HUES6 (cell line): ENCODE results near the gene COPS7B.

Experiments
- H3K27ac ChIP-seq: 2 replicates; pipeline ENCODE4 v1.7.0; 2013; ENCODE audit warnings: low read depth, mild to moderate bottlenecking, low read length, inconsistent platforms
- H3K27me3 ChIP-seq: 2 replicates; pipeline ENCODE4 v1.6.1; 2013; ENCODE audit warnings: low read length; ENCODE audit not compliant: control insufficient read depth, insufficient read depth
- H3K36me3 ChIP-seq: 2 replicates; pipeline ENCODE4 v1.6.1; 2013; ENCODE audit warnings: low read length; ENCODE audit not compliant: control insufficient read depth, insufficient read depth
- H3K4me1 ChIP-seq: 2 replicates; pipeline ENCODE4 v1.6.1; 2013; ENCODE audit warnings: low read length; ENCODE audit not compliant: control insufficient read depth, insufficient read depth
- H3K4me3 ChIP-seq: 2 replicates; pipeline ENCODE4 v1.5.1; 2013; ENCODE audit warnings: low read depth, low read length
- H3K9ac ChIP-seq: one replicate; pipeline ENCODE4 v1.6.1; 2013; ENCODE audit warnings: mild to moderate bottlenecking, low read length
- H3K9me3 ChIP-seq: 2 replicates; pipeline ENCODE4 v1.6.1; 2013; ENCODE audit warnings: low read depth, low read length; ENCODE audit not compliant: control insufficient read depth, insufficient read depth

Gene COPS7B

DNA sequence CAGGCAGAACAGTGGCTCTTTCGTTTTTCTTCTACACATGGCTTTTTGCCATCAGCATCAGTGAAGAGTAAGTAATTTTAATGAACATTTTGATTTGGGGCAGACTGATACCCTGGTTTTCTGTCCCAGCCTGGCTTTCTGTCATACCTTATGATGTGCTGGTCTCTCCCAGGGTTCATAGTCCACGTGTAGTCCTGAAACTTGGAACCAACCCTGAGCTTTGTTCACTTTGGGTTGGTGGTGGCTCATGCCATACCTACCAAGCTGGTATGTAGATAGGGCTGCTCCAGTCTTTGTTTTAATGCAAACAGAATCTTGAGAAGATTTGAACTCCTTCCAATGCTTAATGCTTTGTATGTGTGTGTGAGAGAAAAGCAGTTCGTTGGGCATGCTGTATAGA, 4.9 kb downstream of the COPS7B start:
- Histone ChIP-seq H3K9me3 (no peaks in the 10 kb centered on the region), H3K36me3 (peaks cover 64% of the 10 kb centered on the region)

DNA sequence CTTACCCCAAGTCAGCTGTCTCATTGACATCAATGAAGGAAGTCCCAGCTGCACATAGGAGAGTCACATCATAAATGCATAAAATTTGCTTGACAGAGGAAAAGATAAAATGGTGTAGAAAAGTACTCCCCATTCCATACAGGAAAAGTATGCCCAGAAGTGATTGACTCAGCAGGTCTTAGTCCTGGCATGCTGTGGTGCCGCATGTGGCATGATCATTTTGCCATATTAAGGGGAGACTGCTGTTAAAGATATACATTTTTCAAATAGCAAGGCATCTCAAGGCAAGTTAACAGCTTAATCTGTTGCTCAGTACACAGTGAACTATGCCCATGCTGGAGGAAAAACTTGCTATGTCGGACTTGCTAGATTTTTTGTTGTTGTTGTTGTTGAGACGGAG, 8.1 kb downstream of the COPS7B start:
- no peak overlapping the region for H3K4me3 ChIP-seq
- H3K4me1 ChIP-seq: no peaks in the 10 kb centered on the region
- peaks cover 78% of the 10 kb centered on the region for H3K36me3 ChIP-seq
- H3K27me3 ChIP-seq: no peaks in the 10 kb centered on the region
- no peak overlapping the region for H3K27ac ChIP-seq
- no peak overlapping the region for H3K9ac ChIP-seq
- no peaks in the 10 kb centered on the region for H3K9me3 ChIP-seq

More for the DNA sequence above, 4.9 kb downstream of the COPS7B start:
- Histone ChIP-seq H3K27me3 (no peaks in the 10 kb centered on the region), H3K4me3 (no peak overlapping the region), H3K4me1 (peaks cover 6% of the 10 kb centered on the region; the same call in 1 of the 2 replicates), H3K27ac (no peak overlapping the region), H3K9ac (no peak overlapping the region)

DNA sequence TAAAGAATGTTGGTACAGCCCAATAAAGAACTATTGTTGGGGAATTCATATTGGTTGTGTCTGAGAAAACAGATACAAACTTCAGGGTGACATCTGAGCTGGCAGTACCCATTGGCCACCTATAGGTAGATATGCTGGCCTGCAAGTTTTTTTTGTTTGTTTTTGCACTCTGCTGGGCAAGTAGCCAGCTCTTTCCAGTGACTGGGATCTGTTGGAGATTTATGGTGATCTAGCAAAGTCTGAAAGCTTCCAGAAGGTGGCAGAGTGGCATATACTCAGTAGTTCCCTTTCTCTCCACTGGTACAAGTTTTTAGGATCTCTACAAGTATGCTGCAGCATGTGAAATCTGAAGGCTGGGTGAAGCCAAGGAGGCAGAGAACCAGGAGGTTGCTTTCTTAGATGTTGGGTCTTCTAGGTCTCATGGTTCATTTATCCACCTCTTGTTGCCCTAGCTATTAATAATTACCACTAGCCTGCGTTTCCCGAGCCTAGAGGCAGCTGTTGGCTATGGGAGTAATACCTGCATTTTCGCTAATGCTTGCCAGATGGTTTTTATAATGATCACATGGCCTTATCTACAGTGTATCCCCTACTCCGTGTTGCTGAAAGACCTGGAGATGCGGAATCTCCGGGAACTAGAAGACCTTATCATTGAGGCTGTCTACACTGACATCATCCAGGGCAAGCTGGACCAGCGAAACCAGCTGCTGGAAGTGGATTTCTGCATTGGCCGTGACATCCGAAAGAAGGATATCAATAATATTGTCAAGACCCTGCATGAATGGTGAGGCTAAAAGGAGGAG, 9.5 kb downstream of the COPS7B start:
- no peak overlapping the region for H3K4me3 ChIP-seq
- H3K36me3 ChIP-seq: peaks cover 79% of the 10 kb centered on the region
- H3K27me3 ChIP-seq: no peaks in the 10 kb centered on the region
- H3K4me1 ChIP-seq: no peaks in the 10 kb centered on the region
- H3K9ac ChIP-seq: no peak overlapping the region
- no peaks in the 10 kb centered on the region for H3K9me3 ChIP-seq
- H3K27ac ChIP-seq: no peak overlapping the region

DNA sequence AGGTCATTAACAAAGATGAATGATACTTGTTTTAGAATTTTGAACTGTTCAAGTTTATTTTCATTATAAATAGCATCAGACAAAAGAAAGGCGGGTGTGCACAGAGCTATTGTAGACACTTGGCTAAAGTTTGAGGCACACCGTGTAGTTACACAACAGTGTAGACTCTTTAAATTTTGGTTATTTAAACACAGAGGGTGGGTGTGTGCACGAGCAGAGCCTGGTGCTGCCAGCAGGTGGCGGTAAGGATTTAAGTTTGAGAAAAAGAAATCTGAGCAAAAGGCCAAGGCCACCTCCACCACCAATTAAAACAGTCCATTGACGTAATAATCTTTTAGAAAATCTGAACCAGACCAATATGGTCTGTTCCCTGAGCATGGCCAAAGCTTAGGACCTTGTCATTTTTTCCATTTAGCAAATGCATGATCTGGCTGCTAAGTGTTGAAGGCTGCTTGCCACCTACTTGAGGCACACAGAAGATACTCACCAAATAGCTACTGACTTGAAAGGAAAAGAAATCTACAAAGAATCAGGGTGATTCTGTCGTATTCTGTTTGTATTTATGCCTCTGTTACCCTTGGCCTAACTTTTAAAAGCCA, 14.3 kb downstream of the COPS7B start:
- H3K9ac ChIP-seq: no peak overlapping the region
- H3K36me3 ChIP-seq: peaks cover 63% of the 10 kb centered on the region
- H3K9me3 ChIP-seq: no peaks in the 10 kb centered on the region
- H3K4me3 ChIP-seq: no peak overlapping the region
- H3K27ac ChIP-seq: no peak overlapping the region
- no peaks in the 10 kb centered on the region for H3K27me3 ChIP-seq
- H3K4me1 ChIP-seq: no peaks in the 10 kb centered on the region

DNA sequence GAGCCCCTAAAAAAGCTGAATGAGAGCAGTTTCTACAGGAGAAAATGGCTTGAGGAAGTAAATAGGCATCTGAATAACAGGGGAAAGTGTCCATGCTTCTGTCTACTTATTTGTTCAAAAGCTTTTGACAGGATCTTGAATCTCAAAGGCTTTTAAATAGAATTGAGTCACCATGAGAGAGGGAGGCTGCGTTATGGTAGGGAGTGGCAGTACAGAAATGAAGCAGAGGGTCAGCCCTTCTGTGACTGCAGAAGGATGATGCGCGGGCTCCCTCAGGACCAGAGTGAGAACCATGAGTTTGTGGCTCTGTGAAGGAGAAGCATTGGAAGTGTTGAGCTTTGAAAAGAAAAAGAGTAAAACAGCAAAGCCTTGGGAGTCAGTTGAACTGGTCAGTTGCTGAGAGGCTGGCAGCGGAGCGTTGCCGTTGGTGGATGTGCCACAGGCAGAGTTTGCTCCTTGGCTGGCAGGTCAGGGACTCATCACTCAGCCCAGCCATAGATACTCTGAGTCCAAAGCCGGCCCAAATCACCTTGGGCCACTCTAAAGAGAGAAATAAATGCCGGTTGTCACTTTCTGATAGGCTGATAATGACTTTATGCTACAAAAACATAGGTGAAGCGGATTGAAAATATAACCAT, 17.4 kb downstream of the COPS7B start:
- Histone ChIP-seq H3K9me3 (no peaks in the 10 kb centered on the region), H3K27ac (no peak overlapping the region), H3K4me3 (no peak overlapping the region), H3K27me3 (no peaks in the 10 kb centered on the region), H3K9ac (no peak overlapping the region), H3K36me3 (peaks cover 70% of the 10 kb centered on the region), H3K4me1 (no peaks in the 10 kb centered on the region)

DNA sequence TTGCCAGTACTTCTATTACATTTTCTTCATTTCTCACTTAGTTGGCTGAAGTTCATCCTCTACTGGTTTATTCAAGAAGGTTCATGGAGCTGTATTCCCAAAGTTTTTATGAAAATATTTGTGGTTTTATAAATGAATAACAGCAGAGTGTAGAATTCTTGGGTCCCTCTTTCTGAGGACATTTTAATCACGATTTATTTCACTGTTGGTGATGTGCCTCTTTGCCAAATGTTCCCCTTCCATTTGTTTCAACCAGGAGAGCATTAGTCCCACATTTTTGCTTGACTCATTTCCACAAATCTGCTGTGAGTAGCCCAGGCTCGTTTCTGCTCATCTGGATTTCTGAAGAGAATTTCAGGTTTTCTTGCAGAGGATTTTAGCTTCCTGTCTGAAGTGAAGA, 20.8 kb downstream of the COPS7B start:
- Histone ChIP-seq H3K36me3 (peaks cover 59% of the 10 kb centered on the region), H3K27me3 (no peaks in the 10 kb centered on the region), H3K4me3 (no peak overlapping the region), H3K9ac (no peak overlapping the region), H3K27ac (no peak overlapping the region), H3K4me1 (no peaks in the 10 kb centered on the region), H3K9me3 (no peaks in the 10 kb centered on the region)

DNA sequence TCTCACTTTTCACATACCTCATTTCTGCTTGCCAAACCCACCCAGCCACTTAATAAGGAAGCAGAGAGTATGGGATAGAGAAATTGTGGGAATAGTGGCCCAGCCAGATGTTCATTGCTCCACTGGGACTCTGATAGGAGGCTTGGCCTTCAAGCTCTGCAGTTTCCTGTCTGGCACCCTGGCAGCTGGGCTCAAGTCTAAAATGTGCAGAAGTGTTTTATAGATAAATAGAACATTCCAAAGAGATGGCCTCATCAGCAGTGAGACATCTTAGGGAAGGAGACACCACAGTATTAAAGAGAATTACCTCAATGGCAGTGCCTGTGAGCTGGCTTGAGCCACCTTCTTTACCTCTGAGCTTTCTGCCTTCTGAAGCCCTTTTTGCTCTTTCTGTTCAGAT, 24.7 kb downstream of the COPS7B start:
- Histone ChIP-seq H3K9me3 (peaks cover 7% of the 10 kb centered on the region; the same call in 1 of the 2 replicates), H3K27me3 (no peaks in the 10 kb centered on the region), H3K9ac (no peak overlapping the region), H3K4me3 (no peak overlapping the region), H3K4me1 (no peaks in the 10 kb centered on the region), H3K27ac (no peak overlapping the region), H3K36me3 (peaks cover 51% of the 10 kb centered on the region)

DNA sequence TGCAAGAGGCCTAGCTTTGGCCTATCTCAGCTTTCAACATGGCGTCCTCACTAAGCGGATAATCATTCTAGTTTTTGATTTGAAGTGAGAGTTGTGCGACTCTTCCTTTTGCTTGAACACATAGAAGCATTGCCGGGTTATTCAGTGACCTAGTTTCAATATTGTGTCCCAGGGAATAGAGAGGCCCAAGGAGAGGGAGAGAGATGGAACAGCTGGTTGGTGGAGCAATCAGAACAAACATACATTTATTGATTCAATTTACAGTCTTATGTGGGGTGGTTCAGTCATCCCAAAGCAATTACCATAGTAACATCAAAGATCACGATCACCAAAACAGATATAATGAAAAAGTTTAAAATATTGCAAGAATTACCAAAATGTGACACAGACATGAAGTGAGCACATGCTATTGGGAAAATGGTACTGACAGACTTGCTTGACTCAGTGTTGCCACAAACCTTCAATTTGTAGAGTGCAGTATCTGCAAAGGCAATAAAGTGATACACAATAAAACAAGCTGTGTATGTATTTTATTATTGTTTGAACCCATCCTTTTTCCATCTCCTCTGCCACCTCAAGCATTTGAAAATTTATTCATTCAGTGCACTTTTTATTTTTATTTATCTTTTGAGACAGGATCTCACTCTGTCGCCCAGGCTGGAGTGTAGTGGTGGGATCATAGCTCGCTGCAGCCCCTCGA, 30.2 kb downstream of the COPS7B start:
- Histone ChIP-seq H3K4me3 (no peak overlapping the region), H3K36me3 (peaks cover 6% of the 10 kb centered on the region; the same call in 1 of the 2 replicates), H3K27me3 (no peaks in the 10 kb centered on the region), H3K4me1 (no peaks in the 10 kb centered on the region), H3K9ac (no peak overlapping the region), H3K9me3 (peaks cover 7% of the 10 kb centered on the region; the same call in 1 of the 2 replicates), H3K27ac (no peak overlapping the region)

DNA sequence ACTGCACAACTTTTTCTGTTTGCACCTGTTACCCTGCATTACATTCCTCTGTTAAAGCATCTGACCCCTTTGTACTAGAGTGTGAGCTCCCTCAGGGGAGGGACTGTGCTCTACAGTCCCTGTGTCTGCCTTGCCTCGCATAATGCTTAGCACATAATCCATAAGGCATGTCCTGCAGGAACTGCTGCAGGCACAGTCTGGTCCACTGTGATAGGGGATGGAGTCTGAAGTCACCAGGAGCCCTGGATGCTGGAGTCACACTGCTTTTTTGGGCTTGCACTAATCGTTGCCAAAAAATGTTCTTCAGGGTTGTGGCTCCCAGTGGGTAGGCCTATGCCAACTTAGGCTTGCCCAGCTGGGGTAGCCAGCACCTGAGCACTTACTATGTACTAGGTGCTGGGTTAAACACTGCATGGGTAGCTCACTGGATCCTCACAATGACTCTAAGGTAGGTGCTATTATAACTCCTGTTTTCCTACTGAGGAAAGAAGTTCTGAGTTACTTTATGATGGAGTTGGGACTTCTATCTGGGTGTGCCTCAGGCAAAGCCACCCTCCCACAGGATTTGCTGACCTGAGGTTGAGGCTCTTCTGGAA, 33.3 kb downstream of the COPS7B start:
- Histone ChIP-seq H3K9me3 (peaks cover 16% of the 10 kb centered on the region), H3K9ac (no peak overlapping the region), H3K4me1 (no peaks in the 10 kb centered on the region), H3K36me3 (no peaks in the 10 kb centered on the region), H3K27ac (no peak overlapping the region), H3K27me3 (no peaks in the 10 kb centered on the region), H3K4me3 (no peak overlapping the region)

DNA sequence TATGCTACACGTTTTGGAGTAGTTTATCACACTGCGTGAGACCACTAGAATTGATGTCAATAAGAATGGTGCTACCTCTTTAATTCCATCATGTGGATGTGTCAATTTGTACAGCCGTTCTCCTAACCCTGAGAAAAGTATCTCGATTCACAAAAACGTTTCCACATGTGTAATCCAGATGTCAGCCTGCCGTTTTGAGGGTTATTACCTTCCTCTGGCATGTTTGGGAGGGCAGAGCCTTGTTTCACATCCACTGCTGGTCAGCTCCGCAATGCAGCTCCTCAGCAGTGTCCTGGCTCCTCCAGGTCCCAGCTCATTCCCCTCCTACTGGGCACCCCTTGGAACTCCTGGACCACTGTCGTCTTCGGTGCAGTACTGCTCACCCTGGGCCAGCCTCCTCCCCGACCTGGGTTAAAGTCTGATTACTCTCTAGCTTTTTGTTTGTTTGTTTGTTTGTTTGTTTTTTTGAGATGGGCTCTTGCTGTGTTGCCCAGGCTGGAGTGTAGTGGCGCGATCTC, 34.6 kb downstream of the COPS7B start:
- H3K4me1 ChIP-seq: no peaks in the 10 kb centered on the region
- H3K9ac ChIP-seq: no peak overlapping the region
- no peak overlapping the region for H3K27ac ChIP-seq
- H3K36me3 ChIP-seq: no peaks in the 10 kb centered on the region
- peaks cover 9% of the 10 kb centered on the region for H3K9me3 ChIP-seq
- no peak overlapping the region for H3K4me3 ChIP-seq
- H3K27me3 ChIP-seq: no peaks in the 10 kb centered on the region
